GM12801 (cell line): ENCODE measurements around the gene IL17D.

Experiments used
- CTCF ChIP-seq: IDR thresholded peaks from one replicate; pipeline ENCODE4 v1.5.1; 2011; ENCODE audit warnings: control low read depth; ENCODE audit not compliant: insufficient read length; ENCODE audit errors: extremely low read depth

IL17D gene

GRCh38 chr13:20714563-20715329 lies 11.2 kb downstream of the IL17D start:
- no peak for TF ChIP-seq CTCF

- TF ChIP-seq CTCF: no peak
Measured at GRCh38 chr13:20715330-20715712, 11.8 kb downstream of the IL17D start.

- no peak for TF ChIP-seq CTCF
Measured at GRCh38 chr13:20716951-20717350, 13.5 kb downstream of the IL17D start.

DNA sequence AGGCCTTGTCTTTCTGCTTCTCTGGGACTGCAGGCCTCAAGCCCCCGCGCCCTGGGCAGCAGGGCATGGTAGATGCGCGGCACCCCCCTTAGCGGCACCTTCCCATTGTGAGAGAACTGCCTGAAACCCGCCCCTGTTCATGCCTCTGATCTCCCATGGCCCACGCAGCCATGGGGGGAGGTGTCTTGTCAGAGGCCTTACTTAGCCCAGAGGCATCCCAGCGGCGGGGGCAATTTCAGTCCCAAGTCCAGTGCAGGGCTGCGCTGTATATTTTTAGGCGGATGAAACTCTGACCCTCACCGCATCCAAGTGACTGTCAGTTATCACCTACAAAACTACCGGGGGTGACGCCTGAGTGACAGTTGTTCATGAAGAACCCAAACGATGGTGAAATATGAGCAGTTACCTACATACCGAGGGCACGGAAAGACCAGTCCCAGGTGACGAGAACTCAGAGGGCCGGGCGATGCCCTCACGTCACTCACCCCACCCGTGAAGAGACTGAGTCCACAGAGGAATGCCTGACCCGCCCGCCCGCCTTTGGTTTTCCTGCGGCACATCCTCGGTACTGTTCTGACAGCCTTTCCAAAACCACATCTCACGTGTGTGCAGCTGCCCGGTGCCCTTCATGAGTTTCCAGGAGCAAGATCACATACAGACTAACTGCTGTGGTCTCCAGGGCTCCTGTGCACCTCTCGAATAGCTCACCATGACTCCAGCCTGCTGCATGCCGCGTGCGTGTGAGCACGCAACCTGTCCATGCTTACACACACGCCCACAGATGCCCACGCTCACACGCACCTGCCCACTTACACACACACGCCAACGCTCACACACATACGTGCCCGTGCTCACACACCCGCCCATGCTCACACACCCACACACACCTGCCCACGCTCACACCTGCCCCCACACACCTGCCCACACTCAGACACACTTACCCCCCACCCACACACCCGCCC lies 14.4 kb downstream of the IL17D start:
- no peak for TF ChIP-seq CTCF

DNA sequence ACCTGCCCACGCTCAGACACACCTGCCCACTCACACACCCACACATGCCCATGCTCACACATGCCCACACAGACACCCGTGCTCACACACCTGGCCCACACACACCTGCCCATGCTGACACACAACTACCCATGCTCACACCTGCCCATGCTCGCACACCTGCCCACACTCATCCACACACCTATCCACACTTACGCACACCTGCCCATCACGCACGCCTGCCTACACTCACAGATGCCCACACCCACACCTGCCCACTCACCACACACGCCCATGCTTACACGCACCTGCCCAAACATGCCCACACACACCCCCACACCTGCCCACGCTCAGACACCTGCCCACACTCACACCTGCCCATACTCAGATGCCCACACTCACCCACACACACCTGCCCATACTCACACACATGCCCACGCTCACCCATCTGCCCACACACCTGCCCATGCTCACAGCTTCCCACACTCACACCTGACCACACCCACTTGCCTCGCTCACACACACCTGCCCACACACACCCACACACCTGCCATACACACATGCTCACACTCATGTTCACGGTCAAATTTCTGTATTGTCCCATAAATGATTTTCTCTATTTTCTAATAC lies 15.6 kb downstream of the IL17D start:
- no peak for TF ChIP-seq CTCF

- TF ChIP-seq CTCF: no peak
Measured at GRCh38 chr13:20719783-20720182, 16.3 kb downstream of the IL17D start.

GRCh38 chr13:20720499-20720898 lies 17.0 kb downstream of the IL17D start:
- TF ChIP-seq CTCF: no peak
